Measurements from ENCODE around the gene ARRDC4.

ARRDC4 gene
- total RNA-seq = 0.91 to 3.6 (median 1.7) reads per million in 4 experiments

- peak; percentile 99 for DNase-seq
These were observed at the start of gene ARRDC4 for GRCh38 chr15:97960364-97961066. Gene ARRDC4 (plus strand): TSS chr15:97960703. CDS start chr15:97960862, 159 bp downstream.

GRCh38 chr15:97914711-97915110 lies 45.8 kb upstream of the ARRDC4 start:
- no peak for DNase-seq

- DNase-seq = no peak
These were observed 45.2 kb upstream of the ARRDC4 start for GRCh38 chr15:97915261-97915660.

GRCh38 chr15:97921296-97921865 lies 39.1 kb upstream of the ARRDC4 start:
- DNase-seq = no peak

GRCh38 chr15:97929456-97930229 lies 30.9 kb upstream of the ARRDC4 start:
- DNase-seq = no peak

- DNase-seq = no peak
These were observed 30.3 kb upstream of the ARRDC4 start for GRCh38 chr15:97930230-97930629.

- no peak for DNase-seq
These were observed 29.2 kb upstream of the ARRDC4 start for GRCh38 chr15:97931314-97931713.

GRCh38 chr15:97933589-97933988 lies 26.9 kb upstream of the ARRDC4 start:
- DNase-seq = no peak

GRCh38 chr15:97940993-97941392 lies 19.5 kb upstream of the ARRDC4 start:
- DNase-seq = no peak

- DNase-seq = no peak
These were observed 18.9 kb upstream of the ARRDC4 start for GRCh38 chr15:97941572-97941971.

- no peak for DNase-seq
These were observed 15.8 kb upstream of the ARRDC4 start for GRCh38 chr15:97944724-97945123.

- no peak for DNase-seq
These were observed 12.8 kb upstream of the ARRDC4 start for GRCh38 chr15:97947465-97948260.

GRCh38 chr15:97953254-97953653 lies 7.2 kb upstream of the ARRDC4 start:
- DNase-seq = no peak

- DNase-seq = no peak
These were observed 6.8 kb upstream of the ARRDC4 start for GRCh38 chr15:97953748-97954147.

- no peak for DNase-seq
These were observed 5.5 kb upstream of the ARRDC4 start for GRCh38 chr15:97955035-97955434.

- DNase-seq = no peak
These were observed 5.0 kb upstream of the ARRDC4 start for GRCh38 chr15:97955529-97955928.

GRCh38 chr15:97959724-97960363 lies 659 bp upstream of the ARRDC4 start:
- no peak for DNase-seq

- peak; percentile 11 for DNase-seq
These were observed 808 bp downstream of the ARRDC4 start for GRCh38 chr15:97961067-97961954.

GRCh38 chr15:97962263-97962662 lies 1.8 kb downstream of the ARRDC4 start:
- DNase-seq = no peak

- DNase-seq = no peak
These were observed 3.3 kb downstream of the ARRDC4 start for GRCh38 chr15:97963779-97964178.

- no peak for DNase-seq
These were observed 5.7 kb downstream of the ARRDC4 start for GRCh38 chr15:97966246-97966645.
